ENCODE data around the gene RMI2.
A peak's percentile ranks its signal among the peaks of the same experiment; 100 is the strongest.

The RMI2 gene

GRCh38 chr16:11329071-11329491 lies 16.2 kb upstream of the RMI2 start:
- no peak for DNase-seq

- no peak for DNase-seq
Observed at GRCh38 chr16:11329891-11330290, 15.4 kb upstream of the RMI2 start.

- DNase-seq, result no peak
Observed at GRCh38 chr16:11330526-11331237, 14.6 kb upstream of the RMI2 start.

GRCh38 chr16:11331967-11332366 lies 13.3 kb upstream of the RMI2 start:
- DNase-seq, result no peak

DNA sequence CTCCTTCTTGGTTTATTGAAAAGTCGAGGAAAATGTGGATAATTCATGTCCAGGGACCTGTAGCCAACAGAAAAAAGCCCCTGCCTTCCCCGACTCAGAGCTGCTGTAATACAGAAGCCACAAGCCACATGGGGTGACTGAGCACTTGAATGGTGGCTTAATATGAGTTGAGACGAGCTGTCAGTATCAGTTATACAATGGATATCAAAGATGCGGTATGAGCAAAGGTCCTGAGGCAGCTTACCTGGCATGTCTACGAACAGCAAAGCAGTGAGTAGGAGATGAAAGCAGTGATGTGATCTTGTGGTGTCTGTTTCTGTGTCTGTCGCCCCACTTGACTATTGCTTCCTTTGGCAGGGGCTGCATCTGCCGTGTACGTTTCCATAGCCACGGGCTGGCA lies 12.2 kb upstream of the RMI2 start:
- no peak for DNase-seq

DNA sequence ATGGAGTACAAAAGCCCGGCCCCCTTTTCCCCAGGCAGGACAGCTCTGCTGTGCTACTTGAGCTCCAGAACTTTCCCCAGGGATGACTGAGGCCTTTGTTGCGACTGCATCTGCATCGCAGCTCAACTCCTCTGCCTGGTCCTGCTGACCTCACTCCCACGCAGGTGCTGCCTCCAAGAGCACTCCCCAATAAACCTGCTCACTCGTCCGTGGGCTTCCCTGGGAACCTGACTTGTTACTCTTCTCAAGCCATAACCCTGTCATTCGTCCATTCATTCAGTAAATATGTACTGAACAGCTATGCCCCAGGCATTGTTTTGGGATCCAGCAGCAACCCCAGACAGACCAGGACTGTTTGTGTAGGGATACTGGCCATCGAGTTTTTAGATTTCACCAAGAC lies 11.6 kb upstream of the RMI2 start:
- DNase-seq, result no peak

DNA sequence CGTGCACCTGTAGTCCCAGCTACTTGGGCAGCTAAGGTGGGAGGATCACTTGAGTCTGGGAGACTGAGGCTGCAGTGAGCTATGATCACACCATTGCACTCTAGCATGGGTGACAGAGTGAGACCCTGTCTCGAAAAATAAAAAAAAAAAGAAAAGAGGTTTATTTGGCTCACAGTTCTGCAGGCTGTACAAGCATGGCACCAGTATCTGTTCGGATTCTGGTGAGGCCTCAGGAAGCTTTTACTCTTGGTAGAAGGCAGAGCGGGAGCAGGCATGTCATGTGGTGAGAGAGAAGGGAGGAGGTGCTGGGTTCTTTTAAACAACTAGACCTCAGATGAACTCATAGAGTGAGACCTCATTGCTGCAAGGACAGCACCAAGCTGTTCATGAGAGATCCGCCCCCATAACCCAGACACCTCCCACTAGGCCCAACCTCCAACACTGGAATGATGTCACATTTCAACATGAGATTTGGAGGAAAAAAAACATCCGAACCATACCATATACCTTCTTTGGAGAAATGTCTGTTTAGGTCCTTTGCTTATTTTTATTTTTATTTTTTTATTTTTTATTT lies 10.3 kb upstream of the RMI2 start:
- DNase-seq, result no peak

- no peak for DNase-seq
Observed at GRCh38 chr16:11339075-11339474, 6.2 kb upstream of the RMI2 start.

- no peak for DNase-seq
Observed at GRCh38 chr16:11340710-11341109, 4.5 kb upstream of the RMI2 start.

DNA sequence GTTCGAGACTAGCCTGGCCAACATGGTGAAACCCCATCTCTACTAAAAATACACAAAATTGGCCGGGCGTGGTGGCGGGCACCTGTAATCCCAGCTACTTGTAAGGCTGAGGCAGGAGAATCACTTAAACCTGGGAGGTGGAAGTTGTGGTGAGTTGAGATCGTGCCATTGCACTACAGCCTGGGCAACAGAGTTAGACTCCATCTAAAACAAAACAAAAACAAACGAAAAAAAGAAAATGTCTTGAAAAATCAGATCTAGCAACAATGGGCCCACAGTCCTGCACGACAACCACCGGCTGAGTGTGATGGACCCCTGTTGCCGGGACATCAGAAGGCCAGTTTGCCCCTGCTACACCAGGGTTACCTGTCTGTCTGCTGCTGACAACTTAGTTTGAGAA lies 3.9 kb upstream of the RMI2 start:
- no peak for DNase-seq

DNA sequence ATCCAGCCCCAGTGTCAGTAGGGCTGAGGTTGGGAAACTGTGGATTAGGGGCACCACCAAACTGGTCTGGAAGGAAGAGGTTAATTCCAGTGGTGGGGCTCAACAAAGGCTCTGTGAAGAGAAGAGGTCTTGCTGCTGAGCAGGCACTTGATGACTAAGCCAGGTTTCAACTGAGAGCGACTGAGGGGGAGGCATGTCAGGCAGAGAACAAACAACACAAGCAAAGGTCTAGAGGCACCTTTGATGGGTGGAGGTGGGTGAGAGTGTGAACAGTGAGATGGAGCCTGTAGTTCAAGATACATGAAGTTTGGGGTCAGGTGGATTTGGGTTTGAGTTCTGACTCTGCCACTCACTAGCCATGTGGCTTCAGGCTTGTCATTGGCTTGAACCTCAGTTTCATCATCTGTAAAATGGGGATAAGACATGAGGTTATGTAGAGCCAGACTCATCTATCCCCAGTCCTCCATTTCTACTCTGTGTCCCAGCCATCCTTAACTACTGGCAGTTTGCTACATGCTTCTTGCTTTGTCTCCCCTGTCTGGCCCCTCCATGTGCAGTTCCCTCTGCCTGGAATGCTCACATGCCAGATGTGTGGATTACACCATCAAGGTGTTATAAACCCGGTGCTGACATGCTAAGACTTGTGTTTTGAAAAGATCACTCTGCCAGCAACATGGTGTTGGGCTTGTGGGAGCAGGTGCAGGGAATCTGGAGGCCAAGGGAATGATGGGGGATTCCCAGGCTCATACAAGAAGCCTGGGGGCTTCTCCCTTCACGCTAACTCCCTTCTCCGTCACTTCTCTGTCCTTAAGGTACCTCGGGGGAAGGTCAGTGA lies 3.0 kb upstream of the RMI2 start:
- DNase-seq, result no peak

DNA sequence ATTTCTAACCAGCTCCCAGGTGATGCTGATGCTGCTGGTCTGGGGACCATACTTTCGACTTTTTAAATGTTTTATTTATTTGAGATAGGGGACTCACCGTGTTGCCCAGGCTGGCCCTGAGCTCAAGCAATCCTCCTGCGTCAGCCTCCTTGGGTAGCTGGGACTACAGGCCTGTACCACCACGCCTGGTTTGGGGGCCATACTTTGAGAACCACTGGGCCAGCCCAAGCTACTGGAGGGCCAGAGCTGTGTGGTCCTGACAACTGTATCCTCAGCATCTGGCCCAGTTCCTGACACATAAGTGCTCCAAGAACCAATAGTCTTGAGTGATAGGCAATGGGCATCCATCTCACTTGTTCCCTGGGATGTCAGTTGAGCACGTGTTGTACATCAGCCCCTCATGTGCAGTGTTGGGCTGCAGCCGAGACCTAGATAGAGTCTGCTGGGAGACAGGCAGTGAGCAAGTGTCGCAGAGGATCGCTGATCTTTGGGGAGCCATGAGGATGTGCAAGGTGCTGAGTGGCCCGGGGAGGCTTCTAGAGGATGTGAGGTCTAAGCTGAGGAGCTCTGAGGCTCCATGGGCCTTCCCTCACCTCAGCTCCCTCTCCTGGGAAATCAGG lies 1.6 kb downstream of the RMI2 start:
- DNase-seq, result no peak

DNA sequence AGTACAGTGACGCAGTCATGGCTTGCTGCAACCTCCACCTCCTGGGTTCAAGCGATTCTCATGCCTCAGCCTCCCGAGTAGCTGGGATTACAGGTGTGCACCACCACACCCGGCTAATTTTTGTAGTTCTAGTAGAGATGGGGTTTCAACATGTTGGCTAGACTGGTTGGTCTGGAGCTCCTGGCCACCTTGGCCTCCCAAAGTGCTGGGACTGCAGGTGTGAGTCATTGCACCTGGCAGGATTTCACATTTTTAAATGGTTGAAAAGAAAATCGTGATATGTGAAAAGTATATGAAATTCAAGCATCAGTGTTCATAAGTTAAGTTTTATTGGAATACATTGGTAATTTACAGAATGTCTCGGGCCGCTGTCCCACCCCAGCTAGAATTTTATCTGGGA lies 2.6 kb downstream of the RMI2 start:
- no peak for DNase-seq

GRCh38 chr16:11348737-11349598 lies 3.7 kb downstream of the RMI2 start:
- DNase-seq, result no peak

GRCh38 chr16:11349599-11350276 lies 4.5 kb downstream of the RMI2 start:
- no peak for DNase-seq

DNA sequence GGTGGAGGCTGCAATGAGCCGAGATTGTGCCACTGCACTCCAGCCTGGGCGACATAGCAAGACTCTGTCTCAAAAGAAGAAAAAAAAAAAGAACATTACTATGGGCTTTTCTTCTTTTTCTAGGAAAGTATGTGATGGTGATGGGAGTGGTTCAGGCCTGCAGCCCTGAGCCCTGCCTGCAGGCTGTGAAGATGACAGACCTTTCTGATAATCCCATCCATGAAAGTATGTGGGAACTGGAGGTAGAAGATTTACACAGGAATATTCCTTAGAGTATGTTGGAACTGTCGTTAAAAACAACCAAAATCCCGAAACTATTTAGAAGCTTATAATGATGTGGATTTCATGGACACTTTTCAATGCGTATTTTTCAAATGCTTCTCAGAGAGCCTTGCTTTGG lies 5.3 kb downstream of the RMI2 start:
- no peak for DNase-seq

DNA sequence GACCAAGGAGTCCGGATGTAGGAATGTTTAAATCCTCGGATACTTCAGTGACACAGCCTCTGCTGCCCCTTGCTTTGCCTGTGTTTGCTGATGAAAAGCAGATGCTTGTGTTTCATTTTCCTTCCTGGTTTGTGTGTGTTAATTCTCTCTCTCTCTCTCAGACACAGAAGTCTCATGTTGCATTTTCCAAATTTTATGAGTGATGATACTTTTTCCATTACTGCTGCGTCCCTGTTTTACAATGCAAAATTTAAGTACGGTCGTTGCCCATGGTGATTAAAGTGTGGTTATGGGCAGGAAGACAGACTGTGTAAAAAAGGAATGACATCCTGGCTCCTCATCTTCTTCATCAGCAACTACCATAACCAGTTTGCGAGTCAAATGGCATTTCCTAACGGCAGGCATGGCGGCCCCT lies 5.7 kb downstream of the RMI2 start:
- no peak for DNase-seq

DNA sequence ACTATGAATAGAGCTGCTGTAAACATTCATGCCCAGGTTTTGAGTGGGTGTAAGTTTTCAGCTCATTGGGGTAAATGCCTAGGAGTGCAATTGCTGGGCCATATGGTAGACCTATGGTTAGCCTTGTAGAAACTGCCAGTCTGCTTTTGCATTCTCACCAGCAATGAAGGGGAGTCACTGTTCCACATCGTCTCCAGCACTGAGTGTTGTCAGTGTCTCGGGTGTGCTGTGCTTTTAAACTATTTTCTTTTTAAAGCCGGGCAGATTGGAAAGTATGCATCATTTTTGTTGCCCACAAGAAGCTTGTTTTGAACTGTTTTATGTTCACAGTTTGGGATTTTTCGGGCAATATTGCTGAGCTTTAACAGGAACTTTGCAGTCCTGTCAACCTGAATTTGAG lies 7.9 kb downstream of the RMI2 start:
- no peak for DNase-seq

DNA sequence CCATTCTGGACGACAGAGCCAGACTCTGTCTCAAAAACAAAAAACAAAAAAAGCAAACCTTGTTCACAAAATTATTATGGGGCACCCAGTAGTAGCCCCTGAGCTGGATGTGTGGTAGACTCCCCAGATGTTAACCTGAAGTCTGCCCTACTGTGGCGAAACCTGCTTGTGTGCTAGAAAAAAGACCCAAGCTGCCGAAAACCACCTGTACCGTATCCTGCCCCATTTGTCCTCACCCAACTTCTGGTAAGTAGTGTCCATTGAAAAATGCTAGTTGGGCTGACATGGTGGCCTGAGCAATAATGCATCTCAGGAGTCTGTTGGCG lies 9.1 kb downstream of the RMI2 start:
- DNase-seq, result no peak

GRCh38 chr16:11354733-11355574 lies 9.7 kb downstream of the RMI2 start:
- peak; percentile 74 for DNase-seq

DNA sequence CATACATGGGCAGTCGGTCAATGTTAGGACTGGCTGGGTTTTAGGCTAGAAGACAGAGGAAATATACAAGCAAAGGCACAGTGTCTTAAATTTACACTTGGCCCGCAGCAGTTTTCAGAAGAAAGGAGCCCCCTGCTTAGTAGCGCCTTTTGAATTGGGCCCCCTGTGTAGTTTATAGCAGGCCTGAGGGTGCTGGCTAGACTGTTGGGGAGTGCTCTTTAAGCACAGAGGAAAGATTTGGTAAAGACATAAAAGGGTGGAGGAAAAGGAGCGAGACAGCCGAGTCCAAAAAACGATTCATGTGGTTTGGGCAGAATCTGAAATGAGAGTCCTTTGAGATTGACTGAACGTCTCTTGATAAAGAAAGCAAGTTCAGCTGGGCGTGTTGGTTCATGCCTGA lies 10.6 kb downstream of the RMI2 start:
- DNase-seq, result no peak

Measured in activated T-cell treated with anti-CD3 and anti-CD28 coated beads, Interleukin-2, amount 50 U/mL, for 1 hour (primary cell).